OCI-LY1 (cell line): ENCODE results near the gene MAST4.

Experiments used
- H2AFZ ChIP-seq: fragments of 200-600 bp; sonication (generic), shearing (Covaris generic); 2 replicates; pipeline ENCODE4 v1.6.0; 2014; ENCODE audit warnings: antibody characterized with exemption, mild to moderate bottlenecking, low read length
- H3F3A ChIP-seq: fragments of 200-600 bp; sonication (generic), shearing (Covaris generic); 2 replicates; pipeline ENCODE4 v1.6.0; 2014; ENCODE audit warnings: mild to moderate bottlenecking, antibody characterized with exemption, low read length, moderate library complexity; ENCODE audit not compliant: insufficient read depth
- H3K27ac ChIP-seq: fragments of 200-600 bp; sonication (generic); 2 replicates; pipeline ENCODE4 v1.5.1; 2014; ENCODE audit warnings: low read length, mixed run types, mild to moderate bottlenecking, low read depth; ENCODE audit not compliant: poor library complexity, severe bottlenecking
- H3K27me3 ChIP-seq: fragments of 200-600 bp; sonication (generic); 2 replicates; pipeline ENCODE4 v1.6.0; 2014; ENCODE audit warnings: antibody characterized with exemption, mild to moderate bottlenecking, low read length, moderate library complexity; ENCODE audit not compliant: insufficient read depth
- H3K36me3 ChIP-seq: fragments of 200-600 bp; sonication (generic); 2 replicates; pipeline ENCODE4 v1.6.1; 2014; ENCODE audit warnings: mild to moderate bottlenecking, antibody characterized with exemption, low read length, moderate library complexity, mixed read lengths; ENCODE audit not compliant: insufficient read depth
- H3K4me1 ChIP-seq: fragments of 200-600 bp; sonication (generic); 2 replicates; pipeline ENCODE4 v1.5.1; 2014; ENCODE audit warnings: mild to moderate bottlenecking, low read length, moderate library complexity; ENCODE audit not compliant: insufficient read depth, severe bottlenecking
- H3K4me2 ChIP-seq: fragments of 200-600 bp; sonication (generic), shearing (Covaris generic); 2 replicates; pipeline ENCODE4 v1.6.1; 2014; ENCODE audit warnings: low read length
- H3K4me3 ChIP-seq: fragments of 200-600 bp; sonication (generic); 2 replicates; pipeline ENCODE4 v1.5.1; 2014; ENCODE audit warnings: low read length, low read depth, mild to moderate bottlenecking, mixed read lengths; ENCODE audit not compliant: poor library complexity, severe bottlenecking
- H3K79me2 ChIP-seq: fragments of 200-600 bp; shearing (Covaris generic); 2 replicates; pipeline ENCODE4 v1.6.1; 2016; ENCODE audit warnings: mixed run types, low read length, mixed read lengths; ENCODE audit not compliant: insufficient read depth
- H3K9ac ChIP-seq: fragments of 200-600 bp; sonication (generic), shearing (Covaris generic); 2 replicates; pipeline ENCODE4 v1.6.1; 2014; ENCODE audit warnings: mild to moderate bottlenecking, low read length, mixed read lengths
- H3K9me2 ChIP-seq: fragments of 200-600 bp; sonication (generic), shearing (Covaris generic); 2 replicates; pipeline ENCODE4 v1.6.1; 2014; ENCODE audit warnings: low read depth, mild to moderate bottlenecking, low read length, mixed read lengths
- H3K9me3 ChIP-seq: fragments of 200-600 bp; shearing (Covaris generic); 2 replicates; pipeline ENCODE4 v1.6.1; 2014; ENCODE audit warnings: low read length, mixed read lengths
- H4K20me1 ChIP-seq: fragments of 200-600 bp; sonication (generic), shearing (Covaris generic); 2 replicates; pipeline ENCODE4 v1.6.0; 2016; ENCODE audit warnings: mild to moderate bottlenecking, low read length; ENCODE audit not compliant: insufficient read depth
- CTCF ChIP-seq: fragments of 200-600 bp; sonication (generic), shearing (Covaris generic); IDR thresholded peaks from 2 replicates; pipeline ENCODE4 v1.5.1; 2017; ENCODE audit warnings: mild to moderate bottlenecking, antibody characterized with exemption, low read length, moderate library complexity, mixed read lengths
- EZH2 ChIP-seq: fragments of 200-600 bp; sonication (generic), shearing (Covaris generic); IDR thresholded peaks from 2 replicates; pipeline ENCODE4 v1.8.0; 2017; ENCODE audit warnings: borderline replicate concordance, mixed run types, mild to moderate bottlenecking, antibody characterized with exemption, low read length, moderate library complexity, mixed read lengths

Gene MAST4

GRCh38 chr5:66904189-66904588 is 308.0 kb downstream of the MAST4 start:
- TF ChIP-seq EZH2 (no peak), CTCF (no peak)
- Histone ChIP-seq H3K4me2 (no peak overlapping the region), H3F3A (no peaks in the 10 kb centered on the region), H3K9me2 (no peaks in the 10 kb centered on the region), H4K20me1 (no peaks in the 10 kb centered on the region), H3K9me3 (no peaks in the 10 kb centered on the region), H3K36me3 (no peaks in the 10 kb centered on the region), H3K4me3 (no peak overlapping the region), H3K27me3 (no peaks in the 10 kb centered on the region), H3K9ac (no peak overlapping the region), H3K27ac (no peak overlapping the region), H3K79me2 (no peaks in the 10 kb centered on the region), H2AFZ (no peak overlapping the region), H3K4me1 (no peaks in the 10 kb centered on the region)

GRCh38 chr5:66906021-66906420 is 309.8 kb downstream of the MAST4 start:
- no peak overlapping the region for H3K9ac ChIP-seq
- no peaks in the 10 kb centered on the region for H3K4me1 ChIP-seq
- no peak overlapping the region for H3K4me3 ChIP-seq
- no peaks in the 10 kb centered on the region for H3K36me3 ChIP-seq
- H3K9me3 ChIP-seq = no peaks in the 10 kb centered on the region
- no peak overlapping the region for H2AFZ ChIP-seq
- H3K79me2 ChIP-seq = no peaks in the 10 kb centered on the region
- H3K27ac ChIP-seq = no peak overlapping the region
- no peaks in the 10 kb centered on the region for H3K27me3 ChIP-seq
- no peak overlapping the region for H3K4me2 ChIP-seq
- H4K20me1 ChIP-seq = no peaks in the 10 kb centered on the region
- no peaks in the 10 kb centered on the region for H3F3A ChIP-seq
- no peak for TF ChIP-seq EZH2
- TF ChIP-seq CTCF = no peak
- H3K9me2 ChIP-seq = no peaks in the 10 kb centered on the region

GRCh38 chr5:66908230-66908629 is 312.0 kb downstream of the MAST4 start:
- Histone ChIP-seq H3K79me2 (no peaks in the 10 kb centered on the region), H3K27me3 (no peaks in the 10 kb centered on the region), H2AFZ (no peak overlapping the region), H3K36me3 (no peaks in the 10 kb centered on the region), H3K4me1 (no peaks in the 10 kb centered on the region), H3K9me2 (no peaks in the 10 kb centered on the region), H3F3A (no peaks in the 10 kb centered on the region), H3K4me2 (no peak overlapping the region), H4K20me1 (no peaks in the 10 kb centered on the region), H3K27ac (no peak overlapping the region), H3K9me3 (no peaks in the 10 kb centered on the region), H3K4me3 (no peak overlapping the region), H3K9ac (no peak overlapping the region)
- TF ChIP-seq CTCF (no peak), EZH2 (no peak)
